Cardiac fibroblast (primary cell): ENCODE measurements around the gene ZNF512B.

Experiments used
- DNase-seq, 2 donors: peaks; one replicate each; pipeline versions ENCODE4 v3.0.0 to v3.0.0-alpha.2; 2010; ENCODE audit warnings: low read depth in 2 of 2
- H3K4me3 ChIP-seq, 2 donors: replicated peaks in 1 of 2; 1 replicate in 1 of 2; 2 replicates in 1 of 2; pipeline ENCODE4 v1.5.1; 2011; ENCODE audit warnings: low read depth in 2 of 2, low read length in 2 of 2, mild to moderate bottlenecking in 2 of 2, moderate library complexity in 1 of 2
- TF ChIP-seq, protein P1 (sequence below): IDR thresholded peaks from one replicate; pipeline ENCODE4 v1.5.1; 2011; ENCODE audit warnings: low read depth, mild to moderate bottlenecking, low read length, inconsistent platforms

ZNF512B gene

GRCh38 chr20:63952210-63952535, 17.6 kb downstream of the ZNF512B start:
- DNase-seq = no peak
- TF ChIP-seq, protein P1, sequence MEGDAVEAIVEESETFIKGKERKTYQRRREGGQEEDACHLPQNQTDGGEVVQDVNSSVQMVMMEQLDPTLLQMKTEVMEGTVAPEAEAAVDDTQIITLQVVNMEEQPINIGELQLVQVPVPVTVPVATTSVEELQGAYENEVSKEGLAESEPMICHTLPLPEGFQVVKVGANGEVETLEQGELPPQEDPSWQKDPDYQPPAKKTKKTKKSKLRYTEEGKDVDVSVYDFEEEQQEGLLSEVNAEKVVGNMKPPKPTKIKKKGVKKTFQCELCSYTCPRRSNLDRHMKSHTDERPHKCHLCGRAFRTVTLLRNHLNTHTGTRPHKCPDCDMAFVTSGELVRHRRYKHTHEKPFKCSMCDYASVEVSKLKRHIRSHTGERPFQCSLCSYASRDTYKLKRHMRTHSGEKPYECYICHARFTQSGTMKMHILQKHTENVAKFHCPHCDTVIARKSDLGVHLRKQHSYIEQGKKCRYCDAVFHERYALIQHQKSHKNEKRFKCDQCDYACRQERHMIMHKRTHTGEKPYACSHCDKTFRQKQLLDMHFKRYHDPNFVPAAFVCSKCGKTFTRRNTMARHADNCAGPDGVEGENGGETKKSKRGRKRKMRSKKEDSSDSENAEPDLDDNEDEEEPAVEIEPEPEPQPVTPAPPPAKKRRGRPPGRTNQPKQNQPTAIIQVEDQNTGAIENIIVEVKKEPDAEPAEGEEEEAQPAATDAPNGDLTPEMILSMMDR = no peak
- no peak overlapping the region for H3K4me3 ChIP-seq

DNA sequence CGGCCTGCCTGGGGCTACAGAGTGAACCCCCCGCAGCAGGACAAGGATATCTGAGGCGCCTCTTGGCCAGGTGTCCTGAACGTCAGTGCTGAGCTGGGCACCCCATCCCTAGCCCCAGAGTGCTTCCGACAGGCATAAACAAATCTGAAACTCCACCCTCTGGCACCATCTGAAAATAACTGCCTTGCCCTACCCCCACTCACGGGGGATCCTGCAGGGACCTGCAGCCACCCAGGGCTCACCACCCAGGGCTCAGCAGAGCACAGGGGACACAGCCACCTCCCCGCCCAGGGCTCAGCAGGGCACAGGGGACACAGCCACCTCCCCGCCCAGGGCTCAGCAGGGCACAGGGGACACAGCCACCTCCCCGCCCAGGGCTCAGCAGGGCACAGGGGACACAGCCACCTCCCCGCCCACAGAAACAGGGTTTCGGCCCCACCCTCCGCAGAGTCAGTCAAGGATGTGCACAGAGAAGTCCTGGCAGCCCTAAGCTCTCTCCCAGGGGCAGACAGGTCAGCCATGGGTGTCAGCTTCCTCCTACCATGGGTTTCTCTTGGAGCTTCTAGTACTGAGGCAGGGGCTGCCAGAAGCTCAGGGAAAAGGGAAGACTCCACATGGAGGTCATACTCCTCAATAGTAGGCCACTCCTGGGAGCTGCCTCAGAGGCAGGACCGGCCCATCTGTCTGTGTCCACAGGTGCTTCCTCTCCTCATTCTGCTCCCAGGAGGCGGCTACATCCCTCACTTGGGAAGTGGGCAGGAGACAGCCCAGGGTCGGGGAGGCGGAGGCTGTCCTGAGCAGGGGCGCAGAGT, 18.1 kb downstream of the ZNF512B start:
- TF ChIP-seq, protein P1 = no peak
- no peak overlapping the region for H3K4me3 ChIP-seq
- no peak for DNase-seq

DNA sequence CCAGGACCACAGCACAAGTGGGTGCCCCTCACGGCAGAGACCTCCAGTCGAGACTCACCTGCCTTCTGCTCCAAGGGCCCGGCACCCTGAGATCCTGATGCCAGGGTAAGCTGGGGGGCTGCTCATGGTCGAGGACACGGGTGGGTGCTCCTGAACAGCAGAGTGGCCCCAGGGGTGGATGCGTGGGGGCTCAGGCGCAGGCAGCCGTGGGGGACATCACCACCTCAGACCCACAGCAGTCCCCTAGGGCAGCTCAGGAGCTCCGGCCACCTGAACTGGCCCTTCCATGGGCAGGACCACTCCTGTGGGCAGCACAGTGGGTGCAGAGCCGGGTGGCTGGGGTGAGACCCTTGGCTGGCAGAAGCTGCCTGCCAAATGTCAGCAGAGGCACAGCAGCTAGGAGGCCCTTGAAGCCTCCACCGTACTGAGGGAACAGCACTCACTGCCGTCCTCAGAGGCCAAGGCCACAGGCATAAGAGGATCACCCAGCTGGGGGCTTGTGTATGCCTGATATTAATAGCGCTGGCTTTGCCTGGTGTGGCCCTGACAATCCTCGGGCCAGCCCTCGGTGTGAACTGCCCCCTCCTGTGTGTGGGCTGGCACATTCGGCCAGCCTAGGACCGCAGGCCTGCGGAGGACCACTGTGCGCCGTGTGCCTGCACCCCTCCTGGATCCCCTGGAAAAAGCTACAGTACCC, 18.9 kb downstream of the ZNF512B start:
- TF ChIP-seq, protein P1 = no peak
- DNase-seq = no peak
- no peak overlapping the region for H3K4me3 ChIP-seq

GRCh38 chr20:63947638-63948456, 21.9 kb downstream of the ZNF512B start:
- TF ChIP-seq, protein P1 = no peak
- no peak for DNase-seq
- no peak overlapping the region for H3K4me3 ChIP-seq

- H3K4me3 ChIP-seq = no peak overlapping the region
- DNase-seq = no peak
- TF ChIP-seq, protein P1 = no peak
These were observed 22.6 kb downstream of the ZNF512B start for GRCh38 chr20:63946986-63947637.
